B cell (primary cell): ENCODE data around the gene GMIP.

Source experiments
- CTCF ChIP-seq: fragments of 200-600 bp; IDR thresholded peaks from one replicate; pipeline ENCODE4 v1.8.0; 2022; ENCODE audit warnings: antibody characterized with exemption, mild to moderate bottlenecking
- EZH2 ChIP-seq: IDR thresholded peaks from 2 replicates; pipeline ENCODE4 v1.6.1; 2012; ENCODE audit warnings: borderline replicate concordance, low read depth, mild to moderate bottlenecking, moderate library complexity, low read length; ENCODE audit not compliant: insufficient read depth, poor library complexity, severe bottlenecking

- no peak for TF ChIP-seq CTCF
- no peak for TF ChIP-seq EZH2
Observed at GRCh38 chr19:19661675-19662251, 18.3 kb upstream of the GMIP start.
